ENCODE data around the gene PLEKHD1. TPM values are rescaled to one million over a fixed set of nuclear protein-coding genes. Genes with fewer than 3 reads are reported as not detected.

Gene PLEKHD1
- total and polyA plus RNA-seq, 4 donors, result 0.05 to 0.08 (median 0.06) TPM; not detected in 1

DNA sequence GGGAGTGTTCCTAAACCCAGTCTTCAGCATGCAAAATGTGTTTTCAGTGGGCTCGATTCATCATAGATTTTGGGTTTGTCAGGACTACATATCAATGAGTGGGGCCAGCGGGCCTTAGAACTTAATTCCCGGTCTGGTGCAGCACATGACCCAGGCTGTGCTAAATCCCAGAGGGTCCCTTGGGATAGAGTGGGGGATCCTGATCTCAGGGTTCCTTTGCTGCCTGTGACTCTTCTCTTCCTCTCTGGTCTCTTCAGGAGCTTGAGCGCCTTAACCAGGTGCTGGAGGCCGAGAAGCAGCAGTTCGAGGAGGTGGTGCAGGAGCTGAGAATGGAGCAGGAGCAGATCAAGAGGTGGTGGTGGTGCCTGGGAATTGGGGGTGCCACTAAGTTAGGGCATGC, 37.5 kb downstream of the PLEKHD1 start:
- Histone ChIP-seq H3K27ac (ENCODE audit: low read depth in 1 of 2, low read length in 2 of 2) (no peak overlapping the region), H3K4me3 (ENCODE audit: low read depth in 1 of 3, low read length in 3 of 3) (no peak overlapping the region), H3K4me1 (ENCODE audit: control insufficient read depth in 4 of 4, insufficient read depth in 4 of 4, low read length in 3 of 4) (no peaks in the 10 kb centered on the region), H3K36me3 (ENCODE audit: control insufficient read depth in 4 of 4, insufficient read depth in 3 of 4, low read depth in 1 of 4, low read length in 3 of 4) (no peaks in the 10 kb centered on the region), H3K9me3 (ENCODE audit: control insufficient read depth in 4 of 4, low read length in 3 of 4) (no peaks in the 10 kb centered on the region), H3K27me3 (ENCODE audit: control insufficient read depth in 4 of 4, insufficient read depth in 4 of 4, low read length in 3 of 4) (no peaks in the 10 kb centered on the region), H3K9ac (ENCODE audit: low read depth in 1 of 2, low read length in 2 of 2) (no peak overlapping the region)
- WGBS, result 95% methylated on average over 6 of the region's 6 CpGs
- TF ChIP-seq CTCF (IDR thresholded peaks at IDR 0.05; ENCODE audit: low read depth, low read length, missing input control) (no peak), YY1 (IDR thresholded peaks at IDR 0.05) (no peak), NR2F2 (IDR thresholded peaks at IDR 0.05) (no peak), FOXA2 (IDR thresholded peaks at IDR 0.05) (no peak), MAX (IDR thresholded peaks at IDR 0.05) (no peak)
- TF ChIP-seq, protein P1, sequence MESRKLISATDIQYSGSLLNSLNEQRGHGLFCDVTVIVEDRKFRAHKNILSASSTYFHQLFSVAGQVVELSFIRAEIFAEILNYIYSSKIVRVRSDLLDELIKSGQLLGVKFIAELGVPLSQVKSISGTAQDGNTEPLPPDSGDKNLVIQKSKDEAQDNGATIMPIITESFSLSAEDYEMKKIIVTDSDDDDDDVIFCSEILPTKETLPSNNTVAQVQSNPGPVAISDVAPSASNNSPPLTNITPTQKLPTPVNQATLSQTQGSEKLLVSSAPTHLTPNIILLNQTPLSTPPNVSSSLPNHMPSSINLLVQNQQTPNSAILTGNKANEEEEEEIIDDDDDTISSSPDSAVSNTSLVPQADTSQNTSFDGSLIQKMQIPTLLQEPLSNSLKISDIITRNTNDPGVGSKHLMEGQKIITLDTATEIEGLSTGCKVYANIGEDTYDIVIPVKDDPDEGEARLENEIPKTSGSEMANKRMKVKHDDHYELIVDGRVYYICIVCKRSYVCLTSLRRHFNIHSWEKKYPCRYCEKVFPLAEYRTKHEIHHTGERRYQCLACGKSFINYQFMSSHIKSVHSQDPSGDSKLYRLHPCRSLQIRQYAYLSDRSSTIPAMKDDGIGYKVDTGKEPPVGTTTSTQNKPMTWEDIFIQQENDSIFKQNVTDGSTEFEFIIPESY (IDR thresholded peaks at IDR 0.05), result no peak
- no peak for DNase-seq (ENCODE audit: low spot score)

GRCh38 chr14:69525896-69526295, 41.4 kb downstream of the PLEKHD1 start:
- DNase-seq (ENCODE audit: low spot score), result no peak
- Histone ChIP-seq H3K27ac (ENCODE audit: low read depth in 1 of 2, low read length in 2 of 2) (no peak overlapping the region), H3K9ac (ENCODE audit: low read depth in 1 of 2, low read length in 2 of 2) (no peak overlapping the region), H3K36me3 (ENCODE audit: control insufficient read depth in 4 of 4, insufficient read depth in 3 of 4, low read depth in 1 of 4, low read length in 3 of 4) (no peaks in the 10 kb centered on the region), H3K9me3 (ENCODE audit: control insufficient read depth in 4 of 4, low read length in 3 of 4) (no peaks in the 10 kb centered on the region), H3K4me3 (ENCODE audit: low read depth in 1 of 3, low read length in 3 of 3) (no peak overlapping the region), H3K4me1 (ENCODE audit: control insufficient read depth in 4 of 4, insufficient read depth in 4 of 4, low read length in 3 of 4) (no peaks in the 10 kb centered on the region), H3K27me3 (ENCODE audit: control insufficient read depth in 4 of 4, insufficient read depth in 4 of 4, low read length in 3 of 4) (no peaks in the 10 kb centered on the region)
- no peak for TF ChIP-seq HNF4G (IDR thresholded peaks at IDR 0.05)
- TF ChIP-seq, protein P2, sequence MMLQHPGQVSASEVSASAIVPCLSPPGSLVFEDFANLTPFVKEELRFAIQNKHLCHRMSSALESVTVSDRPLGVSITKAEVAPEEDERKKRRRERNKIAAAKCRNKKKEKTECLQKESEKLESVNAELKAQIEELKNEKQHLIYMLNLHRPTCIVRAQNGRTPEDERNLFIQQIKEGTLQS (IDR thresholded peaks at IDR 0.05), result no peak
- TF ChIP-seq RXRA (IDR thresholded peaks at IDR 0.05), result no peak
- TF ChIP-seq, protein P1 (IDR thresholded peaks at IDR 0.05), result no peak
- no peak for TF ChIP-seq SP1 (IDR thresholded peaks at IDR 0.05)
- TF ChIP-seq JUND (IDR thresholded peaks at IDR 0.05), result no peak
- 82% methylated on average over 6 of the region's 6 CpGs for WGBS

GRCh38 chr14:69527635-69528034, 43.1 kb downstream of the PLEKHD1 start:
- no peak for DNase-seq (ENCODE audit: low spot score)
- no peaks in the 10 kb centered on the region for H3K27me3 ChIP-seq (ENCODE audit: control insufficient read depth in 4 of 4, insufficient read depth in 4 of 4, low read length in 3 of 4)
- no peak overlapping the region for H3K4me3 ChIP-seq (ENCODE audit: low read depth in 1 of 3, low read length in 3 of 3)

More at GRCh38 chr14:69527635-69528034, 43.1 kb downstream of the PLEKHD1 start:
- Histone ChIP-seq H3K9me3 (ENCODE audit: control insufficient read depth in 4 of 4, low read length in 3 of 4) (no peaks in the 10 kb centered on the region), H3K36me3 (ENCODE audit: control insufficient read depth in 4 of 4, insufficient read depth in 3 of 4, low read depth in 1 of 4, low read length in 3 of 4) (no peaks in the 10 kb centered on the region), H3K4me1 (ENCODE audit: control insufficient read depth in 4 of 4, insufficient read depth in 4 of 4, low read length in 3 of 4) (no peaks in the 10 kb centered on the region), H3K27ac (ENCODE audit: low read depth in 1 of 2, low read length in 2 of 2) (no peak overlapping the region), H3K9ac (ENCODE audit: low read depth in 1 of 2, low read length in 2 of 2) (no peak overlapping the region)
- 92% methylated on average over 14 of the region's 14 CpGs for WGBS
- TF ChIP-seq EGR1 (IDR thresholded peaks at IDR 0.05; ENCODE audit: low read depth in 2 of 2), result no peak
- TF ChIP-seq JUND (IDR thresholded peaks at IDR 0.05), result no peak
- TF ChIP-seq, protein P3, sequence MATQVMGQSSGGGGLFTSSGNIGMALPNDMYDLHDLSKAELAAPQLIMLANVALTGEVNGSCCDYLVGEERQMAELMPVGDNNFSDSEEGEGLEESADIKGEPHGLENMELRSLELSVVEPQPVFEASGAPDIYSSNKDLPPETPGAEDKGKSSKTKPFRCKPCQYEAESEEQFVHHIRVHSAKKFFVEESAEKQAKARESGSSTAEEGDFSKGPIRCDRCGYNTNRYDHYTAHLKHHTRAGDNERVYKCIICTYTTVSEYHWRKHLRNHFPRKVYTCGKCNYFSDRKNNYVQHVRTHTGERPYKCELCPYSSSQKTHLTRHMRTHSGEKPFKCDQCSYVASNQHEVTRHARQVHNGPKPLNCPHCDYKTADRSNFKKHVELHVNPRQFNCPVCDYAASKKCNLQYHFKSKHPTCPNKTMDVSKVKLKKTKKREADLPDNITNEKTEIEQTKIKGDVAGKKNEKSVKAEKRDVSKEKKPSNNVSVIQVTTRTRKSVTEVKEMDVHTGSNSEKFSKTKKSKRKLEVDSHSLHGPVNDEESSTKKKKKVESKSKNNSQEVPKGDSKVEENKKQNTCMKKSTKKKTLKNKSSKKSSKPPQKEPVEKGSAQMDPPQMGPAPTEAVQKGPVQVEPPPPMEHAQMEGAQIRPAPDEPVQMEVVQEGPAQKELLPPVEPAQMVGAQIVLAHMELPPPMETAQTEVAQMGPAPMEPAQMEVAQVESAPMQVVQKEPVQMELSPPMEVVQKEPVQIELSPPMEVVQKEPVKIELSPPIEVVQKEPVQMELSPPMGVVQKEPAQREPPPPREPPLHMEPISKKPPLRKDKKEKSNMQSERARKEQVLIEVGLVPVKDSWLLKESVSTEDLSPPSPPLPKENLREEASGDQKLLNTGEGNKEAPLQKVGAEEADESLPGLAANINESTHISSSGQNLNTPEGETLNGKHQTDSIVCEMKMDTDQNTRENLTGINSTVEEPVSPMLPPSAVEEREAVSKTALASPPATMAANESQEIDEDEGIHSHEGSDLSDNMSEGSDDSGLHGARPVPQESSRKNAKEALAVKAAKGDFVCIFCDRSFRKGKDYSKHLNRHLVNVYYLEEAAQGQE (IDR thresholded peaks at IDR 0.05), result no peak
- no peak for TF ChIP-seq HNF4A (conservative IDR thresholded peaks at IDR 0.05)
- no peak for TF ChIP-seq HNF4G (IDR thresholded peaks at IDR 0.05)

Data from liver (tissue), 9 donors.